ENCODE results near the gene NARS2. TPM values are rescaled to one million over a fixed set of nuclear protein-coding genes. Genes with fewer than 3 reads are reported as not detected.

Gene NARS2
- total RNA-seq, 1 donor from 2014 or later, result 27.5 TPM

DNA sequence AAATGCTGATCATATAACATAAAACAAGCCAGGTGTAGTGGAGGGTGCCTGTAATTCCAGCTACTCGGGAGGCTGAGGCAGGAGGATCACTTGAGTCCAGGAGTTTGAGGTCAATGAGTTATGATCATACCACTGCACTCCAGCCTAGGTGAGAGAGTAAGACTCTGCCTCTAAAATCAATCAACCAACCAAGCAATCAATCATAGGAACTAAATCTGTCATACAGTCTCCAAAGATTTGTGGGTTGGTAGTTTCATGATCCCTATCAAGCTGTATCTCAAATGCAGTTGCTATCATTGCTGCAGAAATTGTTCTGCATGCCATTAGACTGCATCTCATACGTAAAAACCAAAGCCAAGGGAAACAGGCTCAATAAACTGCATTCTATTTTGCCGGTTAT, 33.1 kb downstream of the NARS2 start:
- peaks cover 5% of the 10 kb centered on the region for H3K4me1 Mint-ChIP-seq (ENCODE audit: unreplicated experiment)
- H3K9me3 Mint-ChIP-seq, result peaks cover 4% of the 10 kb centered on the region
- DNase-seq (ENCODE audit: extremely low spot score, unreplicated experiment), result no peak
- TF ChIP-seq, protein P1, sequence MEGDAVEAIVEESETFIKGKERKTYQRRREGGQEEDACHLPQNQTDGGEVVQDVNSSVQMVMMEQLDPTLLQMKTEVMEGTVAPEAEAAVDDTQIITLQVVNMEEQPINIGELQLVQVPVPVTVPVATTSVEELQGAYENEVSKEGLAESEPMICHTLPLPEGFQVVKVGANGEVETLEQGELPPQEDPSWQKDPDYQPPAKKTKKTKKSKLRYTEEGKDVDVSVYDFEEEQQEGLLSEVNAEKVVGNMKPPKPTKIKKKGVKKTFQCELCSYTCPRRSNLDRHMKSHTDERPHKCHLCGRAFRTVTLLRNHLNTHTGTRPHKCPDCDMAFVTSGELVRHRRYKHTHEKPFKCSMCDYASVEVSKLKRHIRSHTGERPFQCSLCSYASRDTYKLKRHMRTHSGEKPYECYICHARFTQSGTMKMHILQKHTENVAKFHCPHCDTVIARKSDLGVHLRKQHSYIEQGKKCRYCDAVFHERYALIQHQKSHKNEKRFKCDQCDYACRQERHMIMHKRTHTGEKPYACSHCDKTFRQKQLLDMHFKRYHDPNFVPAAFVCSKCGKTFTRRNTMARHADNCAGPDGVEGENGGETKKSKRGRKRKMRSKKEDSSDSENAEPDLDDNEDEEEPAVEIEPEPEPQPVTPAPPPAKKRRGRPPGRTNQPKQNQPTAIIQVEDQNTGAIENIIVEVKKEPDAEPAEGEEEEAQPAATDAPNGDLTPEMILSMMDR (conservative IDR thresholded peaks at IDR 0.05), result no peak
- no peak overlapping the region for H3K4me3 Mint-ChIP-seq
- H3K36me3 Mint-ChIP-seq, result peaks cover 50% of the 10 kb centered on the region
- no peaks in the 10 kb centered on the region for H3K27me3 Mint-ChIP-seq
- H3K27ac Mint-ChIP-seq, result no peak overlapping the region

DNA sequence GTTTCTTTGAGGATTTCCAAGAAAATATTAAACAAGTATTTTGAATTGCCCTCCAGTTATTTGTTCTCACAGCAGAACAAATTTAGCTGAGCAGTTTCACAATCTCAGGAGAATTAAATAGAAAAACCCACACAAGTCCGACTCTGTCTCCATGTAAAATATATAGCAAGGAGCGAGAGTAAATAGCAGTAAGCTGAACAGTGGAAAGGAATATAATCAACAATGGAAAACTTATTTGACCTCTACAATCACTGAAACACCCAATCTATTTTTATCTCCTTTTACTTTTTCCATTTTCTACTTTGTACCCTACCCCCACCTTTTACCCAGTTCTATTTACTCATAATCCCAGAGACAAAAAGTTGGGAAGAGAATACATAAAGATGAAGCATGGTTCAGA, 34.4 kb downstream of the NARS2 start:
- H3K27me3 Mint-ChIP-seq, result no peaks in the 10 kb centered on the region
- peaks cover 4% of the 10 kb centered on the region for H3K9me3 Mint-ChIP-seq
- DNase-seq (ENCODE audit: extremely low spot score, unreplicated experiment), result no peak
- H3K27ac Mint-ChIP-seq, result no peak overlapping the region
- no peak overlapping the region for H3K4me3 Mint-ChIP-seq
- peaks cover 5% of the 10 kb centered on the region for H3K4me1 Mint-ChIP-seq (ENCODE audit: unreplicated experiment)
- TF ChIP-seq, protein P1 (conservative IDR thresholded peaks at IDR 0.05), result no peak
- peaks cover 44% of the 10 kb centered on the region for H3K36me3 Mint-ChIP-seq

DNA sequence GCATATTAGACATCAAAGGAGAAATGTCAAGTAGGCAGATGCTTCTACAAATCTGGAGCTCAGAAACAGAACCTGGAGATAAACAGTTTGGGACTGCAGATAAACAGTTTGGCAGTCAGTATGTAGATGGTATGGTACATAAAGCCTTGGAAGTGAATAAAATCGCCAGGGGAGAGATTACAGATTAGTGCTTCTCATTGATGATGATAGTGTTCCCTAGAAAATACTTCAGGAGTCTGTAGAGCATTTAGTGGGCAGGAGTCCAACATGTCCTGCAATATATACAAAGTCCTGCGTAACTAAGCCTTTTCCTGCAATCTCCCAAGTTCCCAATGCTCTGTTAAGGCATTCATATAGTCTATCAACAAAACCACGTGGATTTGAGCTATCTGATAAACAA, 35.2 kb downstream of the NARS2 start:
- Mint-ChIP-seq H3K27ac (no peak overlapping the region), H3K9me3 (peaks cover 4% of the 10 kb centered on the region), H3K4me1 (ENCODE audit: unreplicated experiment) (peaks cover 5% of the 10 kb centered on the region), H3K4me3 (no peak overlapping the region), H3K27me3 (no peaks in the 10 kb centered on the region), H3K36me3 (peaks cover 41% of the 10 kb centered on the region)
- TF ChIP-seq, protein P1 (conservative IDR thresholded peaks at IDR 0.05), result no peak
- no peak for DNase-seq (ENCODE audit: extremely low spot score, unreplicated experiment)

DNA sequence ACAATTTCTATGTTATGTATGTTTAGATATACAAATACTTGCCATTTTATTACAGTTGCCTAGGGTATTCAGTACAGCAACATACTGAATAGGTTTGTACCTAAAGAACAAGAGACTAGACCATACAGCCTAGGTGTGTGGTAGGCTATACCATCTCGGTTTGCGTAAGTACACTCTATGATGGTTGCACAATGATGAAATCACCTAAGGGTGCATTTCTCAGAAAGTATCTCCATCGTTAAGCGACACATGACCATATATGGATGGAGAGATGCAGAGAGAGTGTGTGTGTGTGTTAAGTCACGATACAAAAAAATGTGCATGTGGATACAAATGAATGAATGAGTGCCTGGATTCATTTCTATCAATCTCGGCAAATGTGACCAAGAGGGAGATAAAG, 37.7 kb downstream of the NARS2 start:
- H3K9me3 Mint-ChIP-seq, result no peaks in the 10 kb centered on the region
- no peak for DNase-seq (ENCODE audit: extremely low spot score, unreplicated experiment)
- TF ChIP-seq, protein P1 (conservative IDR thresholded peaks at IDR 0.05), result no peak
- no peaks in the 10 kb centered on the region for H3K27me3 Mint-ChIP-seq
- H3K4me3 Mint-ChIP-seq, result no peak overlapping the region
- H3K4me1 Mint-ChIP-seq (ENCODE audit: unreplicated experiment), result peaks cover 1% of the 10 kb centered on the region
- H3K36me3 Mint-ChIP-seq, result peaks cover 46% of the 10 kb centered on the region
- no peak overlapping the region for H3K27ac Mint-ChIP-seq

DNA sequence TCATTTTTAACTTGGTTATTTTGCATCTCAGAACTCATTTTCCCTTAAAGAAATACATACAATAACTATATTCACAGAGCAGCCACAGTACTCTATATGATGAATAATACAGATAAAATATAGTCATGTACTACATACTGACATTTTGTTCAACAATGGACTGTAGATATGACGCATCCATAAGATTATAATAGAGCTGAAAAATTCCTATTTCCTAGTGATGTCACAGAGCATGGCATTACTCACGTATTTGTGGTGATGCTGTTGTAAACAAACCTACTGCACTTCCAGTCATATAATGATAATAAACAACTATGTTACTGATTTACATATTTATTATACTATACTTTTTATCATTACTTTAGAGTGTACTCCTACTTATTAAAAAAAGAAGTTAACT, 38.7 kb downstream of the NARS2 start:
- Mint-ChIP-seq H3K36me3 (peaks cover 41% of the 10 kb centered on the region), H3K4me1 (ENCODE audit: unreplicated experiment) (no peaks in the 10 kb centered on the region), H3K4me3 (no peak overlapping the region), H3K9me3 (no peaks in the 10 kb centered on the region), H3K27ac (no peak overlapping the region), H3K27me3 (no peaks in the 10 kb centered on the region)
- DNase-seq (ENCODE audit: extremely low spot score, unreplicated experiment), result no peak
- TF ChIP-seq, protein P1 (conservative IDR thresholded peaks at IDR 0.05), result no peak

DNA sequence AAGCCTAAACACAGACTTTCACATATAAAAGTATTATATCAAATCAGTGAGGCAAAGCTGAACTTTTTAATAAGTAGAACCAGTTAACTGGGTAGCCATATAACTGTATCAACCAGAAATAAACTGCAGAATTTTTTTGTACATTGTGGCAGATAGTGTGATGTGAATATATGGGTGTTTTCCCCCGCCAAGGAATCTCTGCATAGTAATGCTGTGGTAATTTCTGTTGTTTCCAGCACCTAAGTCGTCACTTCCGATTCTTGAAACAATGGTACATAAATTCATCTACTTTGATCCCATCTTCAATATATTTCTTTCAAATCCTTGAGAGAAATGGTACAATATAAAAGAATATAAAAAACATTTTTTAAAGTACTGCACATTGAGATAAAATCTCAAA, 39.6 kb downstream of the NARS2 start:
- no peak for DNase-seq (ENCODE audit: extremely low spot score, unreplicated experiment)
- TF ChIP-seq, protein P1 (conservative IDR thresholded peaks at IDR 0.05), result no peak
- Mint-ChIP-seq H3K36me3 (peaks cover 40% of the 10 kb centered on the region), H3K4me3 (no peak overlapping the region), H3K4me1 (ENCODE audit: unreplicated experiment) (no peaks in the 10 kb centered on the region), H3K9me3 (no peaks in the 10 kb centered on the region), H3K27me3 (no peaks in the 10 kb centered on the region), H3K27ac (no peak overlapping the region)

All from type B pancreatic cell (in vitro differentiated cells).